Measurements from ENCODE around the gene HCRTR2.
"Not testable (repeated sequence)": the region's sequence is repeated elsewhere in the genome, so short reads cannot be mapped to it uniquely, and the experiment has no call there.

Gene HCRTR2

DNA sequence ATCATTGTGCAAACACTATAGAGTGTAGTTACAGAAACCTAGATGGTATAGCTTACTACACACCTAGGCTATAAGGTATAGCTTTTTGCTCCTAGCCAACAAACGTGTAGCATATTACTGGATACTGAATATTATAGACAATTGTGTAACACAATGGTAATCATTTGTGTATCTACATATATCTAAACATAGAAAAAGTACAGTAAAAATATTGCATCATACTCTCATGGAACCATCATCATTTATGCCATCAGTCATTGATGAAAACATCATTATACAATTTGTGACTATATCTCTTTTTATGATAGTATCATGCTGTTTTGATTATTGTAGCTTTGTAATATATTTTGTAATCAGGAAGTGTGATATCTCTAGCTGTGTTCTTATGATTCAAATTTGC, 21.0 kb upstream of the HCRTR2 start:
- ChIA-PET POLR2A (no interaction called here), CTCF (no interaction called here)
- Histone ChIP-seq H3K4me3 (ENCODE audit: control insufficient read depth in 1 of 7, extremely low read depth in 1 of 7, insufficient read depth in 4 of 7, low read depth in 2 of 7, low read length in 6 of 7) (no peak overlapping the region), H3K27me3 (replicated peaks in 2 of 5; ENCODE audit: control insufficient read depth in 4 of 5, insufficient read depth in 5 of 5, low read length in 4 of 5) (no peaks in the 10 kb centered on the region), H3K36me3 (ENCODE audit: control insufficient read depth in 4 of 4, insufficient read depth in 4 of 4, low read length in 3 of 4) (no peaks in the 10 kb centered on the region), H3K9me3 (ENCODE audit: control extremely low read depth in 1 of 5, control insufficient read depth in 4 of 5, insufficient read depth in 2 of 5, low read depth in 1 of 5, low read length in 4 of 5) (peaks cover 0 to 4% (median 0%) of the 10 kb centered on the region in 5 experiments), H3K4me1 (ENCODE audit: control extremely low read depth in 1 of 4, control insufficient read depth in 4 of 4, insufficient read depth in 4 of 4, low read length in 3 of 4) (no peaks in the 10 kb centered on the region), H3K27ac (ENCODE audit: insufficient read depth in 1 of 2, low read depth in 1 of 2, low read length in 2 of 2, poor library complexity in 1 of 2, severe bottlenecking in 2 of 2) (no peak overlapping the region)
- no peak for DNase-seq
- no CpG with 5 or more reads among the region's 1 CpG for WGBS (ENCODE audit: insufficient coverage)

DNA sequence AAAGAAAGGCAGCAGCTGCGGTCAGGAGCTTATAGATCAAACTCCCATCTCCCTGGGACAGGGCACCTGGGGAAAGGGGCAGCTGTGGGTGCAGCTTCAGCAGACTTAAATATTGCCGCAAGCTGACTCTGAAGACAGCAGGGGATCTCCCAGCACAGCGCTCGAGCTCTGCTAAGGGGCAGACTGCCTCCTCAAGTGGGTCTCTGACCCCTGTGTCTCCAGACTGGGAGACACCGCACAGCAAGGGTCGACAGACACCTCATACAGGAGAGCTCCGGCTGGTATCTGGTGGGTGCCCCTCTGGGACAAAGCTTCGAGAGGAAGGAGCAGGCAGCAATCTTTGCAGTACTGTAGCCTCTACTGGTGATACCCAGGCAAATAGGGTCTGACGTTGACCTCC, 15.5 kb upstream of the HCRTR2 start:
- 95% methylated on average over 9 of the region's 9 CpGs for WGBS (ENCODE audit: insufficient coverage)
- H3K27me3 ChIP-seq (replicated peaks in 2 of 5; ENCODE audit: control insufficient read depth in 4 of 5, insufficient read depth in 5 of 5, low read length in 4 of 5); H3K9me3 ChIP-seq (ENCODE audit: control extremely low read depth in 1 of 5, control insufficient read depth in 4 of 5, insufficient read depth in 2 of 5, low read depth in 1 of 5, low read length in 4 of 5); H3K36me3 ChIP-seq (ENCODE audit: control insufficient read depth in 4 of 4, insufficient read depth in 4 of 4, low read length in 3 of 4); CTCF ChIA-PET; H3K4me3 ChIP-seq (ENCODE audit: control insufficient read depth in 1 of 7, extremely low read depth in 1 of 7, insufficient read depth in 4 of 7, low read depth in 2 of 7, low read length in 6 of 7); DNase-seq; H3K27ac ChIP-seq (ENCODE audit: insufficient read depth in 1 of 2, low read depth in 1 of 2, low read length in 2 of 2, poor library complexity in 1 of 2, severe bottlenecking in 2 of 2); POLR2A ChIA-PET; H3K4me1 ChIP-seq (ENCODE audit: control extremely low read depth in 1 of 4, control insufficient read depth in 4 of 4, insufficient read depth in 4 of 4, low read length in 3 of 4): not testable (repeated sequence)

DNA sequence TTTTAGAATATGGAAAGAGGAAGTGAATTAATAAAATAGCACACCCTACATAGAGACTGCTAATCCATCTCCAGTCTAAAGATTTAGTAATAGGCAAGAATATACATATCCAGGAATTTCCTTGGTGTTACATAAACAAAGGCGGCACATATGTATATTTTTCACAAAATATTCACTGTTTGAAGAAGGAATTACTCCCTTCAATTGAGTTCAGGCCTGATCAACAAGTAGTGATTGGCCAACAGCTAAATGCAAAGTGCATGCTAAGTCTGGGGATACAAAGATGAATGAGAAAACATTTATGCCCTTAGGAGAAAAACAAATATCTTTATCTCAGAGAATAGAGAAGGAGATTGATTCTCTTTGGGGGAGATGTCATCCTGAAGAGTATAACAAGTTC, 6.5 kb upstream of the HCRTR2 start:
- DNase-seq: no peak
- Histone ChIP-seq H3K4me1 (ENCODE audit: control extremely low read depth in 1 of 4, control insufficient read depth in 4 of 4, insufficient read depth in 4 of 4, low read length in 3 of 4) (no peaks in the 10 kb centered on the region), H3K9me3 (ENCODE audit: control extremely low read depth in 1 of 5, control insufficient read depth in 4 of 5, insufficient read depth in 2 of 5, low read depth in 1 of 5, low read length in 4 of 5) (no peaks in the 10 kb centered on the region), H3K4me3 (ENCODE audit: control insufficient read depth in 1 of 7, extremely low read depth in 1 of 7, insufficient read depth in 4 of 7, low read depth in 2 of 7, low read length in 6 of 7) (no peak overlapping the region), H3K27ac (ENCODE audit: insufficient read depth in 1 of 2, low read depth in 1 of 2, low read length in 2 of 2, poor library complexity in 1 of 2, severe bottlenecking in 2 of 2) (no peak overlapping the region), H3K27me3 (replicated peaks in 2 of 5; ENCODE audit: control insufficient read depth in 4 of 5, insufficient read depth in 5 of 5, low read length in 4 of 5) (peaks cover 0 to 1% (median 0%) of the 10 kb centered on the region in 5 experiments), H3K36me3 (ENCODE audit: control insufficient read depth in 4 of 4, insufficient read depth in 4 of 4, low read length in 3 of 4) (no peaks in the 10 kb centered on the region)
- WGBS (ENCODE audit: insufficient coverage): no CpG with 5 or more reads among the region's 1 CpG
- ChIA-PET CTCF (no interaction called here), POLR2A (no interaction called here)

DNA sequence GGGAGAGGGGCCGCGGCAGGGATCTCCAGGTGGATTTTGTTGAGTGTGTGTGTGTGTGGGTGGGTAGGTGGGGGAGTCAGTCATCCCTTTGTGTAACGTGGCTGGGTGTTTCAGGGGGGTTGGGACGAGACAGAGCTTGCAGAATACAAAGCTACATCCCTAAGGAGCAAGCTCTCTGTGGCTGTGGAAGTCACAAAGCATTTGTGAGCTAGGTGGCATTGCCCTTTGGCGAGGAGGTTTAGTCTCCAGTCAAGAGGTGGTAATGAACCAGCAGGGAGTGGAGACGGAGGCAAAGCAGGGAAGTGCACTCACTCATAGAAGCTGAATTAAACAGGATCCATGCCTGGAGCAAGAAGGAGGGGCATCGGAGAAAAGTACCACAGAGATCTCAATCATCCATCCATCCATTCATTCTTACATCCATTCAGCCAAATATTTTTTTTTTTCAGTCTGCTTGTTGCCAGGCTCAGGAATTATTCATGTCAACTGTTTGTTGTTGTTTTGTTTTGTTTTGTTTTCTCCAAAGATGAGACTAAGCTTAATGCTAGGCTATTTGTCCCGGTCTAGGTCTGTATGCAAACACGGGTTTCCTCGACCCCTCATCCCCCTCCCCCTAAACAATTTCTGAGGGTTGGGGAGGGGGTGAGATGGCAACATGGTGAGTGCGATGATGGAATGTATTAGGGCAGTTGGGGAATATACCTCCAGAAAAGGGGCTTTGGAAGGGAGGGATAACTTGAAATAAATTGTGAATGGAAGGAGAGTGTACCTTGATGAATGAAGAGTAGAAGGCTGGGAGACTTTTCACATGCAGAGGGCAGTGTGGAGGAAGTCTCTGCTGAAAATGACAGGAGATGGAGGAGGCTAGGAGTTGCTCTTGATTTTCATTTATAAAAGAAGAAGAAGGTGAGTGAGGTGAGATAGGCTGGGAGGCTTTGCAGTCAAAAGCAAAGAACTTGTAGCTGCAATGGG, 1.0 kb downstream of the HCRTR2 start:
- WGBS (ENCODE audit: insufficient coverage): 0% methylated on average over 2 of the region's 11 CpGs
- POLR2A ChIA-PET: no interaction called here
- no peak overlapping the region for H3K4me3 ChIP-seq (ENCODE audit: control insufficient read depth in 1 of 7, extremely low read depth in 1 of 7, insufficient read depth in 4 of 7, low read depth in 2 of 7, low read length in 6 of 7)

DNA sequence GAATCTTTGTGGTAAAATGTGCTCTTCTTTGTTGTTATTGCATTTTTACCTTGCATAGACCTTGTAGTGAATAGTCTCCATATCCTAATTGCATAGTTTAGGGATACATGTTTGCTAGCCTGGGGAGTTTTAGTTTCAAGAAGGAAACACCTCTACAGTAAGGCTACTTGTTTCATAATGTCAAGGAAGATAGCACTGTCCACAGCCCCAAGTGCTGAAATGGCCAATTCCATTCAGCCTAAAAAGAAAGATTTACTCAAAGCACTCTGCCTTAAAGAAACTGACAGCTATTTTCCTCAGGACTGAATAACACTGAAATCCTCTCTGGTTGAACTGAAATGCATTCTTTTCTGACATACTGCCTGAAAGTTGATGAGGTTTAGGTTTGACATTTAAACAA, 2.6 kb downstream of the HCRTR2 start:
- ChIA-PET CTCF (no interaction called here), POLR2A (no interaction called here)
- Histone ChIP-seq H3K4me1 (ENCODE audit: control extremely low read depth in 1 of 4, control insufficient read depth in 4 of 4, insufficient read depth in 4 of 4, low read length in 3 of 4) (peaks cover 0 to 6% (median 5%) of the 10 kb centered on the region in 4 experiments), H3K36me3 (ENCODE audit: control insufficient read depth in 4 of 4, insufficient read depth in 4 of 4, low read length in 3 of 4) (no peaks in the 10 kb centered on the region), H3K4me3 (ENCODE audit: control insufficient read depth in 1 of 7, extremely low read depth in 1 of 7, insufficient read depth in 4 of 7, low read depth in 2 of 7, low read length in 6 of 7) (no peak overlapping the region), H3K27me3 (replicated peaks in 2 of 5; ENCODE audit: control insufficient read depth in 4 of 5, insufficient read depth in 5 of 5, low read length in 4 of 5) (peaks cover 5 to 34% (median 25%) of the 10 kb centered on the region in 5 experiments), H3K9me3 (ENCODE audit: control extremely low read depth in 1 of 5, control insufficient read depth in 4 of 5, insufficient read depth in 2 of 5, low read depth in 1 of 5, low read length in 4 of 5) (no peaks in the 10 kb centered on the region), H3K27ac (ENCODE audit: insufficient read depth in 1 of 2, low read depth in 1 of 2, low read length in 2 of 2, poor library complexity in 1 of 2, severe bottlenecking in 2 of 2) (no peak overlapping the region)
- DNase-seq: peak in 2 of 3 donors; percentile 9 to 45

More for the DNA sequence above, 1.0 kb downstream of the HCRTR2 start:
- peak in 1 of 3 donors; percentile 11 for DNase-seq
- peaks cover 5 to 34% (median 25%) of the 10 kb centered on the region in 5 experiments for H3K27me3 ChIP-seq (replicated peaks in 2 of 5; ENCODE audit: control insufficient read depth in 4 of 5, insufficient read depth in 5 of 5, low read length in 4 of 5)
- H3K27ac ChIP-seq (ENCODE audit: insufficient read depth in 1 of 2, low read depth in 1 of 2, low read length in 2 of 2, poor library complexity in 1 of 2, severe bottlenecking in 2 of 2): no peak overlapping the region
- H3K36me3 ChIP-seq (ENCODE audit: control insufficient read depth in 4 of 4, insufficient read depth in 4 of 4, low read length in 3 of 4): no peaks in the 10 kb centered on the region
- H3K4me1 ChIP-seq (ENCODE audit: control extremely low read depth in 1 of 4, control insufficient read depth in 4 of 4, insufficient read depth in 4 of 4, low read length in 3 of 4): peaks cover 0 to 6% (median 2%) of the 10 kb centered on the region in 4 experiments
- H3K9me3 ChIP-seq (ENCODE audit: control extremely low read depth in 1 of 5, control insufficient read depth in 4 of 5, insufficient read depth in 2 of 5, low read depth in 1 of 5, low read length in 4 of 5): no peaks in the 10 kb centered on the region
- CTCF ChIA-PET: no interaction called here

DNA sequence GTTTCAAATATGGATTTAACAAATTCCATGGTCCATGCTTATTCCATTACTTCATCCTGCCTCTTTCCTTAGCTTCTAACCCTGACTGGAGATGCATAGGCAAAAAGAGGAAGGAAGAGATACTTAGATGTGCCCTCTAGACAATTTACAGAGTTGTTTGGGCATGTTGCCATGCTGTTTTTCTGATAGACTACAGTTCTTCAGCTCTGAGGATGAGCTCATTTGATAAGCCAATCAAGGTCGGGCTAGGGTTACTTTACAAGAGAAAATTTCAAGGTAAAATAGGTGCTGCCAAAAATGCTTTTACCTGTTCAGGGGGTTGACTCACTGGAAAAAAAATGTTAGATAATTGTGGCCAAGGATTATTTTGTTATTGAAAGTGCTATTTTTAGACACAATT, 5.9 kb downstream of the HCRTR2 start:
- 100% methylated on average over 1 of the region's 1 CpG for WGBS (ENCODE audit: insufficient coverage)
- DNase-seq: peak in 1 of 3 donors; percentile 14
- Histone ChIP-seq H3K27me3 (replicated peaks in 2 of 5; ENCODE audit: control insufficient read depth in 4 of 5, insufficient read depth in 5 of 5, low read length in 4 of 5) (peaks cover 0 to 10% (median 7%) of the 10 kb centered on the region in 5 experiments), H3K4me1 (ENCODE audit: control extremely low read depth in 1 of 4, control insufficient read depth in 4 of 4, insufficient read depth in 4 of 4, low read length in 3 of 4) (peaks cover 0 to 10% (median 5%) of the 10 kb centered on the region in 4 experiments), H3K4me3 (ENCODE audit: control insufficient read depth in 1 of 7, extremely low read depth in 1 of 7, insufficient read depth in 4 of 7, low read depth in 2 of 7, low read length in 6 of 7) (no peak overlapping the region), H3K9me3 (ENCODE audit: control extremely low read depth in 1 of 5, control insufficient read depth in 4 of 5, insufficient read depth in 2 of 5, low read depth in 1 of 5, low read length in 4 of 5) (no peaks in the 10 kb centered on the region), H3K36me3 (ENCODE audit: control insufficient read depth in 4 of 4, insufficient read depth in 4 of 4, low read length in 3 of 4) (no peaks in the 10 kb centered on the region), H3K27ac (ENCODE audit: insufficient read depth in 1 of 2, low read depth in 1 of 2, low read length in 2 of 2, poor library complexity in 1 of 2, severe bottlenecking in 2 of 2) (no peak overlapping the region)
- ChIA-PET CTCF (no interaction called here), POLR2A (no interaction called here)

DNA sequence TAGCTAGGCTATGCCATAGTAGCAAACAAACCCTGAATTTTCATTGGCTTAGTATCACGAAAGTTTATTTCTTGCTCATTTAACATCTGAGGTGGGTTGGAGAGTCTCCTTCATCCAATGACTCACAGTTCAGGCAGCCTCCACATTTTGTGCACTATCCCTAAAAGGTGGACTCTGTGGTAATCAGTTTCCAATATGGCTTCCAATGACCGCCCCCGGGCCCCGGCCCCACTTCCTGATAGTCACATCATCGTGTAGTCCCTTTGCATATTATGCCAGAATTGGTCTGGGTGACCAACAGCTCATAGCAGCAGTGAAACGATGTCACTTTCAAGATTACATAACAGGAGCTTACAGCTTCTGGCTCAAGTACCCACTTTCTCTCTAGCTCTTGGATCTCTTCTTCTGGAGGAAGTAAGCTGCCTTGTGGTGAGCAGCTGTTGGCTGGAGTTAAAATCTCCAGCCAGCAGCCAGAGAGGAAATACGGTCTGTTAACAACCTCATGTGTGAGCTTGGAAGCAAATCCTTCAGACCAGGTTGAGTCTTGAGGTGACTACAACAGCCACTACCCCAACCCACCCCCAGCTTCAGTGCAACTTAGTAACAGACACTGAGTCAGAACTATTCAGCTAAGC, 7.8 kb downstream of the HCRTR2 start:
- H3K27ac ChIP-seq (ENCODE audit: insufficient read depth in 1 of 2, low read depth in 1 of 2, low read length in 2 of 2, poor library complexity in 1 of 2, severe bottlenecking in 2 of 2): no peak overlapping the region
- no peaks in the 10 kb centered on the region for H3K9me3 ChIP-seq (ENCODE audit: control extremely low read depth in 1 of 5, control insufficient read depth in 4 of 5, insufficient read depth in 2 of 5, low read depth in 1 of 5, low read length in 4 of 5)
- ChIA-PET CTCF (no interaction called here), POLR2A (no interaction called here)
- H3K36me3 ChIP-seq (ENCODE audit: control insufficient read depth in 4 of 4, insufficient read depth in 4 of 4, low read length in 3 of 4): no peaks in the 10 kb centered on the region
- DNase-seq: peak; percentile 31 to 93 (median 74)
- WGBS (ENCODE audit: insufficient coverage): 38% methylated on average over 6 of the region's 7 CpGs
- H3K4me3 ChIP-seq (ENCODE audit: control insufficient read depth in 1 of 7, extremely low read depth in 1 of 7, insufficient read depth in 4 of 7, low read depth in 2 of 7, low read length in 6 of 7): peak overlapping the region in 1 of 7 experiments; percentile 13
- H3K4me1 ChIP-seq (ENCODE audit: control extremely low read depth in 1 of 4, control insufficient read depth in 4 of 4, insufficient read depth in 4 of 4, low read length in 3 of 4): peaks cover 0 to 10% (median 5%) of the 10 kb centered on the region in 4 experiments
- H3K27me3 ChIP-seq (replicated peaks in 2 of 5; ENCODE audit: control insufficient read depth in 4 of 5, insufficient read depth in 5 of 5, low read length in 4 of 5): peaks cover 0 to under 1% (median 0%) of the 10 kb centered on the region in 5 experiments

Measured in common myeloid progenitor, CD34-positive (primary cell).